GM18519 (cell line): ENCODE measurements around the gene PIK3C2G.

Source experiments
- ATAC-seq: cut with Tn5 transposase; IDR thresholded peaks from one replicate; pipeline ENCODE4 v1.9.1; 2021; ENCODE audit warnings: mild to moderate bottlenecking, moderate library complexity; ENCODE audit not compliant: unreplicated experiment, low FRiP score

The PIK3C2G gene

GRCh38 chr12:18340786-18341185 is 79.5 kb downstream of the PIK3C2G start:
- no peak for ATAC-seq

- ATAC-seq, result no peak
Observed at GRCh38 chr12:18343708-18344107, 82.4 kb downstream of the PIK3C2G start.

GRCh38 chr12:18345021-18345735 is 83.9 kb downstream of the PIK3C2G start:
- ATAC-seq, result no peak

DNA sequence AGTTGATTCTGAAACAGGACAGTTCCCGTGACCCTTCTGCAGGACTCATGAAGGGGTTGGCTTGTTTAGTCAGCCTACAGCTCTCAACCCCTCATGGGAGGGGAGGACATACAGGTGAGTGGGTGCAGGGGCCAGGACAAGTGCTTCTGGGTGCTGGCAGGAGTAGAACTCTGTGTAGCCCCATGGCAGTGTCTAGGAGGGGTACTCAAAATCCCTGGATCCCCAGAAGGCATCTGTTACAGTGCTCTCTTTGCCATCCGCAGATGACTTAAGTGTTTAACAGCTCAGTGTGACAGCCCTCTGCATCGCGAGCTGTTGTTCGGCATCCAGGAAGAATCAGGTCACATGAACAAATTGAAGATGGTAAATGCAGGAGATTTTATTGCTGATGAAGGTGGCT is 91.0 kb downstream of the PIK3C2G start:
- no peak for ATAC-seq

DNA sequence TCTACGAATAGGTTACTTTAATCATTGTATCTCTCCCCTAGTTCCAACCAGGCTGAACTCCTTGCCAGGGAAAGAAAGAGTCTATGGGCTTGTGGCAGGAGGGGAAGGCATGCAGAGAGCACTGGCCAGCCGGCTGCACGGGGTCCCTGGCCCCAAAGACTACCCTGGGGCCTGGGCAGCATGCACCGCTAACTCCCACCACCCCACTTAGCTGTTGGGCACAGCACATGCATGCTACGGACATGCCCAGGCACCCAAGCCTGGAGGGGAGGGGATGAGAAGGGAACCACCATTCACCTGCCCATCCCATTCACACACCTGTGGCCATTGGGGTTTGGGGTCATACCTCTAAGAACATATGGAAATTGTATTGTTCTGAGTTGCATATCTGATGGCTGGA is 94.1 kb downstream of the PIK3C2G start:
- ATAC-seq, result no peak

DNA sequence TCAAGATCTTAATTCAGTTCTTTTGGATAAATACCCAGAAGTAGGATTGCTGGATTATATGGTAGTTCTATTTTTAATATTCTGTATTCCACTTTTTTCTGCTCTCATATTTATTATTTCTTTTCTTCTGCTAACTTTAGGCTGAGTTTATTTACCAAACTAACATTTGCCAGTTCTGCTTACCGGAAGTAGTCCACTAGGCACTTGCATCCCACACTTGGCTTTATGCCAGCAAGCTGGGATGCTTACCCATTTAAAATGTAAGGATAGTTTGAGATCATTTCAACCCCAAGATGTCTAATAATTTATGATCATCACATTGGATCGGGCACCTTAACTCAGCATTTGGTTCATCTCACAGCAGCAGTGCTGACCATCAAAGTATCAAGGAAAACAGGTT is 96.8 kb downstream of the PIK3C2G start:
- ATAC-seq, result no peak

DNA sequence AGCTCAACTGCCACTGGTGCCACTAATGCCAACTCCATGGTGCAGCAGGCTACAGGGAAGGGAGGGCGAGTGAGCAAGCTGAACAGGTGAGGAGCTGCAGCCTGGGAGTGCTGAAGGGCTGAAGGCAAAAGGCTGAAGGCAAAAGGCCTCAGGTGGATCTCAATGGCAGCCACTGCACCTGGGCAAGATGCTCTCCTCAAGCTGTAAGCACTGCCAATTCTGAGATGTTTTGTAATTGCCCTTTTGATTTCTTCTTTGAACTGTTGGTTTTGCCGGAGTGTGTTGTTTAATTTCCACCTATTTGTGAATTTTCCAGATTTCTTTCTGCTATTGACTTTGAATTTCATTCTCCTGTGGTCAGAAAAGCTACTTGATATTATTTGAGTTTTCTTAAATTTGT is 97.6 kb downstream of the PIK3C2G start:
- ATAC-seq, result no peak

DNA sequence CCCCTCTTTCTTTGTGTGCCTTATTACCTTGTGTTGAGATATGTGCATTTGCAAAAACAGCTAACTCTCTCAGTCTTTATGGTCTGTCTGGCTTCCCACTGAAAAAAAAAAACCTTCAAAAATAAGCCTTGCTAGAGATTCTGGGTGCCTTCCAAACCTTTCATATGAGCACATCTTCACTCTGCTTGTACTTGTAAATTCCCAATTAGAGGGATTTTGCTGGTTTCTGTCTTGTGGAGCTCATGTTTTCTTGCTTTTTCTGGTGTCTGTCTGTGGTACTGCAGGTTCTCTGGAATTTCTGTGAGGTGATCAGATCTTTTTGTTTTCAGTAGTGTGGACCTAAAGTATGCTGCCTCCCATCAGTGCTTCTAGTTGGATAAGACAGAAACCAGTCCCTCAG is 100.1 kb downstream of the PIK3C2G start:
- no peak for ATAC-seq

DNA sequence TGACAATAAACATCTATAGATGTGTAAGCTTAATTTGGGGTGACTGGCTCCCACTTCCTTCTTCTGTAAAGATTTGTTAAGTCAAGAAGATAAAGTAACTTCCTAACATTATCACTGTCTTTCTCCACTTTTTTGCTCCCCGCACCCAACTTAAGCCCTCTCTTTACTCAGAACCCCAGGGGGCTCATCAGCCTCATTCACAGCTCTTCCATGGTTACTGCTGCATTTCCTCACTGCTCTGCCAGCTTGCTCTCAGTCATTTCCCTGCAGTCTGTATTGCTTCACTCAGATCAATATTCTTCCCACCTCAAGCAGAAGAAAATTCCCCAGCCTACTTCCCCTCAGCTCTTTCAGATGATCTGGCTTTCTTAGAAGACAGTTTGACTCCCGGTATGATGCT is 102.0 kb downstream of the PIK3C2G start:
- no peak for ATAC-seq

DNA sequence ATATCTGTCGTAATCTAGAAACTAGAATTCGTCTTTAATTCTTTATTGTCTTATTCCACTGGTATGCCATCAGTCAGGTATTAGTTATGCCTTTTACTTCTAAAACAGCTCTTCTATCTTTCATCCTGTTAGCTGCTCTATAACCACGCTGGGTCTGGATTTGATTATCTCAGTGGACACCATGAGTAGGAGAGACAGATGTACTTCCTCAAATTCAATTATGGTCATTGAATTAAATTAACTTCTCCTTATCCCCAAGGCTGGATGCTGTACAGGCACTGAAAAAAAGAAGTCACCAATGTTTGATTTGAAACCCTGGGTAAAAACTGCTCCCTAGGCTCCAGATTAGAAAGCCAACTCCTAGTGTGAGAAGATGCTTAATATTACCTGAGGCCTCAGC is 107.3 kb downstream of the PIK3C2G start:
- no peak for ATAC-seq

DNA sequence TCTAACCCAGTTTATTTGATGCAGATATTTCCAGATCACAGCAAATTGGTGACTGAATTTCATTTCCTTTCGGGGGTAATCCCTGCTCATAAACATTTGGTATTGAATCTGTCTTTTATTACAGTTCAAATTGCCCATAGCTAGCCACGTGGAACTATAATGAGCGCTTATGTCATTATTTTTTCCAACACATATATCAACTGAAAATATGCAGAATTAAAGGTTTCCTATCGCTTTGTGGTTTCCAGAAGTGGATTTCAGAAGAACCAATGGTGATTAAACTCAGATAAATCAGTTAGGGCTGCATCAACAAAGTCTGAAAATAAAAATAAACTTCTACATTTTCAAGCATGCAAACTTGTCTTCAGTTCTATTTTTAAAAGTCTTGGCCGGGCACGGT is 111.9 kb downstream of the PIK3C2G start:
- ATAC-seq, result no peak

DNA sequence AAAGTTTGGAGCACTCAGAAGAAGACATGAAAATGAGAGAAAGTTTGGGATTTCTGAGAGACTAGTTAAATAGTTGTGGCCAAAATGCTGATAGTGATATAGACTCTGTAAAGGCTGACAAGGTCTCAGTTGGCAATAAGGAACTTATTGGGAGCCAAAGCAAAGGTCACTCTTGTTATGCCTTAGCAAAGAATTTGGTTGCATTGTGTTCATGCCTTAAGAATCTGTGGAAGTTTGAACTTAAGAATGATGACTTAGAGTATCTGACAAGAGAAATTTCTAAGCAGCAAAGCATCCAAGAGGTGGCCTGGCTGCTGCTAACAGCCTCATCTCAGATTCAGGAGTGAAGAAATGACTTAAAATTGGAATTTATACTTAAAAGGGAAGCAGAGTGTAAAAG is 113.8 kb downstream of the PIK3C2G start:
- no peak for ATAC-seq

DNA sequence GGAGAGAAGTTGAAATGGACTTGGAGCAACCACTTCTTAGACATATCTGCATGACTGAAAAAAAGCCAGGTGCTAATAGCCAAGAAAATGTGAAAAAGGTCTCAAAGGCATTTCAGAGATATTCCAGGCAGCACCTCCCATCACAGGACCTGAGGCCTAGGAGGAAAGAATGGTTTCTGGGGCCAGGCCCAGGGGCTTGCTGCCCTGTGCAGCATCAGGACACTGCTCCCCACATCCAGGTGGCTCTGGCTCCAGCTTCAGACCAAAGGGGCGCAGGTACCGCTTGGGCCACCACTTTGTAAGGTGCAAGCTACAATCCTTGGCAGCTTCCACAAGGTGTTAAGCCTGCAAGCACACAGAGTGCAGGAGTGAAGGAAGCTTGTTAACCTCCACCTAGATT is 114.3 kb downstream of the PIK3C2G start:
- no peak for ATAC-seq

- ATAC-seq, result no peak
Observed at GRCh38 chr12:18382236-18382885, 121.0 kb downstream of the PIK3C2G start.

- ATAC-seq, result no peak
Observed at GRCh38 chr12:18383203-18383602, 121.9 kb downstream of the PIK3C2G start.

GRCh38 chr12:18387706-18388105 is 126.4 kb downstream of the PIK3C2G start:
- ATAC-seq, result no peak

GRCh38 chr12:18389820-18390219 is 128.5 kb downstream of the PIK3C2G start:
- no peak for ATAC-seq

GRCh38 chr12:18391151-18391550 is 129.8 kb downstream of the PIK3C2G start:
- no peak for ATAC-seq

DNA sequence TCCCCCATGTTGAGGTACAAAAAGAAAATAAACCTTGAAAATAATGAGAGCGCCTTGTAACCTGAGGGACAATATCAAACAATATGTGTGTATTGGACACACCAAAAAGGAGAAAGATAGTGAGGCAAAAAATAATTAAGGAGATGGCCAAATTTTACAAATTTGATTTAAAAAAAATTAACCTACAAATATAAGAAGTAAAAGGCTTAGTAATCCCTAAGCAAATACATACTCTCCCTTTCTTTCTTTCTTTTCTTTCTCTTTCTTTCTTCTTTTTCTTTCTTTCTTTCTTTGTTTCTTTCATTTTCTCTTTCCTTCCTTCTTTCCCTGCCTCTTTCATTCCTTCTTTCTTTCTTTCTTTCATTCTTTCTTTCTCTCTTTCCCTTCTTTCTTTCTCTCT is 133.4 kb downstream of the PIK3C2G start:
- no peak for ATAC-seq

- ATAC-seq, result no peak
Observed at GRCh38 chr12:18400186-18400585, 138.9 kb downstream of the PIK3C2G start.

GRCh38 chr12:18402872-18403611 is 141.7 kb downstream of the PIK3C2G start:
- ATAC-seq, result no peak

DNA sequence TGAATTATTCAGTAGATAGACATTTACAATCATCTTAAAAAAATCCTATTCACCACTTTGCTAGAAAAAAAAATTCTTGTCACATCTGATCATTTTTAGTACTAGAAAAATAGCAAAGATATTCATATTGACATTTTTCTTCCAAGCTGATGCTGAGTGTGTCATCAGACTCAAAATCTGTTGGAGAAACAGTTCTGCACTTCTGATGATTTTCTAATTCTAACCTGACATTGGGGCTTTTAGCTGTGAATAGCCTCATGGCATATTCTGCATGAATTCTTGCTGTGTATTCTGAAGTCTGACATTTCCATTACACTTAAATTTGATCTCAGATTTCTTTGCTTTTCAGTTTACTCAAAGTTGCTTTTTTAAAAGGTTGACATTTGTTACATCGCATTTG is 150.1 kb downstream of the PIK3C2G start:
- no peak for ATAC-seq
